BJ (cell line): ENCODE data around the gene OR4P4. TPM values are rescaled to one million over a fixed set of nuclear protein-coding genes. Genes with fewer than 3 reads are reported as not detected.

ENCODE experiments used
- CTCF ChIA-PET: fragments of 350-600 bp; formaldehyde crosslinking; extraction: SDS; loops from one replicate; lab custom pipeline; 2021; ENCODE audit warnings: antibody characterized with exemption, inconsistent platforms; lab: Yijun Ruan, JAX
- POLR2A ChIA-PET: fragments of 300-600 bp; sonication (Branson Sonifier 250); formaldehyde crosslinking; extraction: SDS; loops from one replicate; lab custom pipeline; 2021; ENCODE audit warnings: antibody characterized with exemption; lab: Charles Lee
- DNase-seq: peaks from one replicate; pipeline ENCODE4 v3.0.0-alpha.2; 2011; ENCODE audit warnings: low read depth
- H3K27me3 ChIP-seq: 2 replicates; pipeline ENCODE4 v1.6.0; 2011; ENCODE audit warnings: low read length; ENCODE audit not compliant: control insufficient read depth, insufficient read depth
- H3K36me3 ChIP-seq: 2 replicates; pipeline ENCODE4 v1.5.1; 2011; ENCODE audit warnings: low read length; ENCODE audit not compliant: control insufficient read depth, insufficient read depth
- H3K4me3 ChIP-seq: 2 replicates; pipeline ENCODE4 v1.5.1; 2011; ENCODE audit warnings: low read depth, mild to moderate bottlenecking, control low read depth, low read length
- polyA minus RNA-seq: library from RNA; depleted of rRNA, polyadenylated mRNA; stranded (reverse); fragments of >200 nt; gene quantifications from 2 replicates; pipeline ENCODE4 v1.2.3, GENCODE V29; 2011; rRNA and poly(A)+ RNA removed
- polyA plus RNA-seq: library from polyadenylated mRNA; depleted of rRNA; stranded (reverse); fragments of >200 nt; gene quantifications from 2 replicates; pipeline ENCODE4 v1.2.3, GENCODE V29; 2011; rRNA removed
- TF ChIP-seq, protein P1 (sequence below): IDR thresholded peaks from 2 replicates; pipeline ENCODE4 v1.5.1; 2011; ENCODE audit warnings: low read depth, mild to moderate bottlenecking, control low read depth, inconsistent platforms, low read length, moderate library complexity; ENCODE audit not compliant: insufficient read depth

OR4P4 gene
- polyA plus RNA-seq (not detected in 2 replicates), polyA minus RNA-seq (not detected in 2 replicates)

DNA sequence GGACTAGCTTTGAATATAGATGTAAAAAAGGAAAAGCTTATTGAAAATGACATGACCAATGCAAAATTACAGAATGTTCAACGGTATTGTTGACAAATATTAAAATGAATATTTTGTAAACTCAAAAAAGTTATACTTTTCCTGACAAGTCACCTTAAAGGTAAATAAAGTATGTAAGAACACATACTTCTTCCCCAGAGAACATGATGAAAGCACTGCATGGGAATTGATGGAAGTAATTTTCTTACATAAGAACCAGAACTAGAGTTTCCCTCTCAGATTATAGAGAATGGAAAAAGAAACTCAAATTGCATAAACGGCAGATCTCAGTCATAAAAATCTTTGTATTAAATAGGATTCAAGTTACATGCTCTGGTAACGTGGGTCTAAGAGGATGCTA lies at the start of gene OR4P4:
Gene OR4P4 (plus strand): TSS at position 301 of the 400 bp plus-strand sequence.
- no peak within 1 kb of the TSS for H3K4me3 ChIP-seq
- H3K27me3 ChIP-seq, result no peaks in the 10 kb centered on the region
- ChIA-PET CTCF (no interaction called here), POLR2A (no interaction called here)
- TF ChIP-seq, protein P1, sequence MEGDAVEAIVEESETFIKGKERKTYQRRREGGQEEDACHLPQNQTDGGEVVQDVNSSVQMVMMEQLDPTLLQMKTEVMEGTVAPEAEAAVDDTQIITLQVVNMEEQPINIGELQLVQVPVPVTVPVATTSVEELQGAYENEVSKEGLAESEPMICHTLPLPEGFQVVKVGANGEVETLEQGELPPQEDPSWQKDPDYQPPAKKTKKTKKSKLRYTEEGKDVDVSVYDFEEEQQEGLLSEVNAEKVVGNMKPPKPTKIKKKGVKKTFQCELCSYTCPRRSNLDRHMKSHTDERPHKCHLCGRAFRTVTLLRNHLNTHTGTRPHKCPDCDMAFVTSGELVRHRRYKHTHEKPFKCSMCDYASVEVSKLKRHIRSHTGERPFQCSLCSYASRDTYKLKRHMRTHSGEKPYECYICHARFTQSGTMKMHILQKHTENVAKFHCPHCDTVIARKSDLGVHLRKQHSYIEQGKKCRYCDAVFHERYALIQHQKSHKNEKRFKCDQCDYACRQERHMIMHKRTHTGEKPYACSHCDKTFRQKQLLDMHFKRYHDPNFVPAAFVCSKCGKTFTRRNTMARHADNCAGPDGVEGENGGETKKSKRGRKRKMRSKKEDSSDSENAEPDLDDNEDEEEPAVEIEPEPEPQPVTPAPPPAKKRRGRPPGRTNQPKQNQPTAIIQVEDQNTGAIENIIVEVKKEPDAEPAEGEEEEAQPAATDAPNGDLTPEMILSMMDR, result no peak
- no peak for DNase-seq
- H3K36me3 ChIP-seq, result no peaks in the 10 kb centered on the region

DNA sequence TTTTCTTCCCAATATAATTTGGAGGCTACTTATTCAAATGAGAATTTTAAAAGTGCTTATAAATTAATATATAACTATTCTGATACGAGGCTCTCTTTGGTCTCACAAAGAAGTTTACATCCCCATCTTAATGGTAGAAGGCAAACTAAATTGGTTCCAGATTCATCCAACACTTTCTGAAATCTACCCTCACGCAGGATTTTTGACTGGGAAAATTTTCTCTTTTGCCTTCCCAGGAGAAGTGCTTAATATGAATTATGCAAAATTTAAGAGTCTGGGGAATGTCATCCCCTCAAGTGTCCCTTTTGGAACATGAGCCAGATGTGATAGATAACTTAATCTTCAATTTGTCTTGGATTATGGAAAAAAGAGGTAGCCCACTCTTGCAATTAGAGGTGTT lies 27.4 kb upstream of the OR4P4 start, which contains the start of gene OR4C11:
Gene OR4C11 (minus strand): TSS at position 101 of the 400 bp plus-strand sequence. CDS start 3,272 bp downstream, outside the sequence.
- Histone ChIP-seq H3K36me3 (no peaks in the 10 kb centered on the region), H3K4me3 (no peak within 1 kb of the TSS), H3K27me3 (no peaks in the 10 kb centered on the region)
- TF ChIP-seq, protein P1, result no peak
- POLR2A ChIA-PET, result no interaction called here
- DNase-seq, result no peak
- CTCF ChIA-PET, result no interaction called here

DNA sequence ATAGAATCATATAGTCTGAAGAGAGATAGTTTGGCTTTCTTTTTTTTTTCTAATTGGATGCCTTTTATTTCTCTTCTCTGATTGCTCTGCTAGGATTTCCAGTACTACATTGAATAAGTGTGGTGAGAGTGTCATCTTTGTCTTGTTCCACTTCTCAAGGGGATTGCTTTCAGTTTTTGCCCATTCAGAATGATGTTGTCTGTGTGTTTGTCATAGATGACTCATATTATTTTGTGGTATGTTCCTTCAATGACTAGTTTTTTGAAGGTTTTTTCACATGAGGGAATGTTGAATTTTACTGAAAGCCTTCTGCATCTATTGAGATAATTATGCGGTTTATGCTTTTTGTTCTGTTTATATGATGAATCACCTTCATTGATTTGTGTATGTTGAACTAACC lies 10.4 kb upstream of the OR4P4 start:
- no peak for DNase-seq
- POLR2A ChIA-PET, result no interaction called here
- no peak overlapping the region for H3K4me3 ChIP-seq
- TF ChIP-seq, protein P1, result no peak
- H3K27me3 ChIP-seq, result no peaks in the 10 kb centered on the region
- CTCF ChIA-PET, result no interaction called here
- no peaks in the 10 kb centered on the region for H3K36me3 ChIP-seq

DNA sequence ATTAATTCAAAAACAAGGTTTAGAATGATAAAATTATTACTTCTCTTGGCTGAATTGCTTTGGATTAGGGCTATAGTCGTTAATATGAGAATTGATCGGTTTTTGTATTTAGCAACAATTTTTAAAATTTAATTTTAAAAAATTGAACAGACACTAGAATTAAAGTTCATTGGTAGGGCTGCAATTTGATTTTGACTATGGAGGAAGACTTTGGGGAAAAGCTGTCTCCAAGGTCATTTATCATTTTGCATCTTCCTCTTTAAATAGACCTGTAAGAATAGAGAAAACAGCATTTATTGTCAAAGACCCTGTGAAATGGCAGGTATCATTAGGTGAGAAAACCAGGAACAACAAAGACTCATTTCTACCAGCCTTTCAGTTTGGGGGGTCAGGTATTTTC lies 13.1 kb downstream of the OR4P4 start, which contains the start of gene OR4S2:
Gene OR4S2 (plus strand): TSS at position 301 of the 400 bp plus-strand sequence. CDS start 2,577 bp downstream, outside the sequence.
- no peak for DNase-seq
- CTCF ChIA-PET, result no interaction called here

DNA sequence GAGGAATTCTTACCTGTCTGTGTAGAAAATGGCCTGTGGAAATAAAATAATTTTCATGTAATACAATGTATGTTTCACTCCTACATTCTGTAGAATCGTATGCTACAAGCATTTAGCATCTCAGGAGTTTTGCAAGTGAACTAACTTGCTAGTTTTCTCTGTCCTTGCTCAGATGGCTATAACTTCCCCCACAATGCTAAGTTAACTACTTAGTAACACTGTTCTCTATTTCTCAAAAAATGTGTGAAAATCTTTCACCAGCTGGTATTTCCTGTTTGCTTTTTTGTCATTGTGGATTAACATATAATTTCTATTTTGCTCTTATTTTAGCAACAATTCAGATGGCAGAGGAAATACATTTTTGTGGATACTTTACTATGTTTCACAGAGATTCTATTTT lies 17.6 kb downstream of the OR4P4 start:
- Histone ChIP-seq H3K27me3 (no peaks in the 10 kb centered on the region), H3K36me3 (no peaks in the 10 kb centered on the region), H3K4me3 (no peak overlapping the region)
- CTCF ChIA-PET, result no interaction called here
- no peak for DNase-seq
- TF ChIP-seq, protein P1, result no peak
- POLR2A ChIA-PET, result no interaction called here

More for the DNA sequence above, 13.1 kb downstream of the OR4P4 start, which contains the start of gene OR4S2:
- Histone ChIP-seq H3K27me3 (no peaks in the 10 kb centered on the region), H3K36me3 (no peaks in the 10 kb centered on the region), H3K4me3 (no peak within 1 kb of the TSS)
- POLR2A ChIA-PET, result no interaction called here
- TF ChIP-seq, protein P1, result no peak
